ENCODE results near the gene LAMA3. TPM values are rescaled to one million over a fixed set of nuclear protein-coding genes. Genes with fewer than 3 reads are reported as not detected.

The LAMA3 gene
- total and polyA plus RNA-seq, 2 donors from 2014 or later, result 4.4 to 66.0 TPM

DNA sequence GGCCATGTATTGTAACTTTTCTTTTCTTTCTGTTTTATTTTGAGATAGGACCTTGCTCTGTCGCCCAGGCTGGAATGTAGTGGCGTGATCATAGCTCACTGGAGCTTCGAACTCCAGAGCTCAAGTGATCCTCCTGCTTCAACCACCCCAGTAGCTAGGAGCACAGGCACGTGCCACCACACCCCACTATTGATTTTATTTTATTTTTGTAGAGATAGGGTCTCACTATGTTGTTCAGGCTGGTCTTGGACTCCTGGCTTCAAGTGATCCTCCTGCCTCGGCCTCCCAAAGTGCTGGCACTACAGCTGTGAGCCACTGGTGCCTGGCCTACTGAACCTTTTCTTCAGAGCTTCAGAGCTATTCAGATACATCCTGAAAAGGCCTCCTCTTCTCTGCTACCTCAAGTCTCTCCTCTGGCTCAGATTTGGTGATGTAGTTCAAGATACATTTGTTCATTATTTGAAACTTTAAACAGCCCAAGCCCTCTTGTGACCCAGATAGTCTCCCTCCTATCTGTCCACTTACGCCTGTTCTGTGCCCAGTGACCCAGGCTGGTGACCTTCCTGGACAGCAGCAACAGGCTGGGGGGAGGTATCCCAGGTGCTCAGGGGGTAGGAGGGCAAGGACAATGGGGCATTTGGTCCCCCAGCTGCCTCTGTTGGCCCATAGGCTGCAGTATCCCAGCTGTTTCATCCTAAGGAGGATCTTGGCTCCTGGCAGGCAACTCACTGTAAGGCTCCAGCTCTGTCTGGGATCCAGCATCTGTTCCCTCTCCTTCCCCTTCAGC is 38.6 kb downstream of the LAMA3 start:
- Histone ChIP-seq H3K9me3 (ENCODE audit: control insufficient read depth in 2 of 3, insufficient read depth in 1 of 3, low read length in 3 of 3) (no peaks in the 10 kb centered on the region), H3K27me3 (ENCODE audit: control insufficient read depth, insufficient read depth, low read length) (no peaks in the 10 kb centered on the region), H3K4me1 (ENCODE audit: control insufficient read depth in 2 of 3, insufficient read depth in 2 of 3, low read depth in 1 of 3, low read length in 3 of 3) (no peaks in the 10 kb centered on the region), H3K9ac (ENCODE audit: low read length in 3 of 3) (no peak overlapping the region), H3K36me3 (ENCODE audit: control insufficient read depth in 2 of 3, insufficient read depth in 3 of 3, low read length in 3 of 3) (no peaks in the 10 kb centered on the region), H3K4me3 (ENCODE audit: low read length in 3 of 3) (no peak overlapping the region), H3K27ac (ENCODE audit: low read depth in 2 of 2, low read length in 2 of 2) (no peak overlapping the region)
- no peak for DNase-seq
- TF ChIP-seq CTCF (IDR thresholded peaks at IDR 0.05; ENCODE audit: borderline replicate concordance, extremely low read depth, insufficient read depth), result no peak
- FAIRE-seq, result no peak
- intact Hi-C loops (cut with DNase I), result no loop called here

- intact Hi-C loops (cut with DNase I), result no loop called here
Observed at GRCh38 chr18:23730857-23731256, 41.6 kb downstream of the LAMA3 start.

GRCh38 chr18:23731861-23732260 is 42.6 kb downstream of the LAMA3 start:
- no peak for FAIRE-seq
- Histone ChIP-seq H3K27me3 (ENCODE audit: control insufficient read depth, insufficient read depth, low read length) (no peaks in the 10 kb centered on the region), H3K4me3 (ENCODE audit: low read length in 3 of 3) (no peak overlapping the region), H3K9ac (ENCODE audit: low read length in 3 of 3) (no peak overlapping the region), H3K9me3 (ENCODE audit: control insufficient read depth in 2 of 3, insufficient read depth in 1 of 3, low read length in 3 of 3) (no peaks in the 10 kb centered on the region), H3K27ac (ENCODE audit: low read depth in 2 of 2, low read length in 2 of 2) (no peak overlapping the region), H3K4me1 (ENCODE audit: control insufficient read depth in 2 of 3, insufficient read depth in 2 of 3, low read depth in 1 of 3, low read length in 3 of 3) (peaks cover 0 to 5% (median 0%) of the 10 kb centered on the region in 3 donors), H3K36me3 (ENCODE audit: control insufficient read depth in 2 of 3, insufficient read depth in 3 of 3, low read length in 3 of 3) (no peaks in the 10 kb centered on the region)
- intact Hi-C loops (cut with DNase I), result no loop called here
- no peak for DNase-seq
- no peak for TF ChIP-seq CTCF (IDR thresholded peaks at IDR 0.05; ENCODE audit: borderline replicate concordance, extremely low read depth, insufficient read depth)

More at GRCh38 chr18:23730857-23731256, 41.6 kb downstream of the LAMA3 start:
- DNase-seq (no peak), FAIRE-seq (no peak)
- Histone ChIP-seq H3K9ac (ENCODE audit: low read length in 3 of 3) (no peak overlapping the region), H3K9me3 (ENCODE audit: control insufficient read depth in 2 of 3, insufficient read depth in 1 of 3, low read length in 3 of 3) (no peaks in the 10 kb centered on the region), H3K36me3 (ENCODE audit: control insufficient read depth in 2 of 3, insufficient read depth in 3 of 3, low read length in 3 of 3) (no peaks in the 10 kb centered on the region), H3K27me3 (ENCODE audit: control insufficient read depth, insufficient read depth, low read length) (no peaks in the 10 kb centered on the region), H3K4me3 (ENCODE audit: low read length in 3 of 3) (no peak overlapping the region), H3K4me1 (ENCODE audit: control insufficient read depth in 2 of 3, insufficient read depth in 2 of 3, low read depth in 1 of 3, low read length in 3 of 3) (peaks cover 0 to 5% (median 0%) of the 10 kb centered on the region in 3 donors), H3K27ac (ENCODE audit: low read depth in 2 of 2, low read length in 2 of 2) (no peak overlapping the region)
- TF ChIP-seq CTCF (IDR thresholded peaks at IDR 0.05; ENCODE audit: borderline replicate concordance, extremely low read depth, insufficient read depth), result no peak
